ENCODE data around the gene EPHB1. TPM values are rescaled to one million over a fixed set of nuclear protein-coding genes. Genes with fewer than 3 reads are reported as not detected.

Gene EPHB1
- total RNA-seq, 1 donor from 2014 or later, result 16.3 TPM

DNA sequence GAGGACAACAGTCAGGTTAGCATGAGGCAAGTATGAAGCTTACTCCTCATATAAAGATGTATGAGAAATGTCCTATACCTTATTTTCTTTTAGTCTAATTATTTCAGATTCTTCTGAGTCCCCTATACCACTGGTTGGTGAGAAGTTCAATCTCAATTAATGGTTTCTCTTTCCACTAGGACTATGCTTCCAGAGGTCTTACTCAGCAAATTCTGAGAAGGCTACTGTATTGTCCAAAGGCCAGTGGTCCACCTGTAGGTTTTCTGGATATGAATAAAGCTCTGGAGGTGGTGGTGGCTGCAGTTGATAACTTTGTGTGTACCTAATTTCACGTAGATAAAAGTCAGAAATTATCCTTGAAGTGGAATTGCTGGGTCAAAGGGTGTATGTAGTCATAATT is 149.4 kb downstream of the EPHB1 start:
- no peak overlapping the region for H3K27ac Mint-ChIP-seq (ENCODE audit: unreplicated experiment)
- TF ChIP-seq, protein P1, sequence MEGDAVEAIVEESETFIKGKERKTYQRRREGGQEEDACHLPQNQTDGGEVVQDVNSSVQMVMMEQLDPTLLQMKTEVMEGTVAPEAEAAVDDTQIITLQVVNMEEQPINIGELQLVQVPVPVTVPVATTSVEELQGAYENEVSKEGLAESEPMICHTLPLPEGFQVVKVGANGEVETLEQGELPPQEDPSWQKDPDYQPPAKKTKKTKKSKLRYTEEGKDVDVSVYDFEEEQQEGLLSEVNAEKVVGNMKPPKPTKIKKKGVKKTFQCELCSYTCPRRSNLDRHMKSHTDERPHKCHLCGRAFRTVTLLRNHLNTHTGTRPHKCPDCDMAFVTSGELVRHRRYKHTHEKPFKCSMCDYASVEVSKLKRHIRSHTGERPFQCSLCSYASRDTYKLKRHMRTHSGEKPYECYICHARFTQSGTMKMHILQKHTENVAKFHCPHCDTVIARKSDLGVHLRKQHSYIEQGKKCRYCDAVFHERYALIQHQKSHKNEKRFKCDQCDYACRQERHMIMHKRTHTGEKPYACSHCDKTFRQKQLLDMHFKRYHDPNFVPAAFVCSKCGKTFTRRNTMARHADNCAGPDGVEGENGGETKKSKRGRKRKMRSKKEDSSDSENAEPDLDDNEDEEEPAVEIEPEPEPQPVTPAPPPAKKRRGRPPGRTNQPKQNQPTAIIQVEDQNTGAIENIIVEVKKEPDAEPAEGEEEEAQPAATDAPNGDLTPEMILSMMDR (IDR thresholded peaks at IDR 0.05; ENCODE audit: partially characterized antibody, unreplicated experiment), result no peak
- H3K9me3 Mint-ChIP-seq (ENCODE audit: unreplicated experiment), result peaks cover 3% of the 10 kb centered on the region
- H3K4me3 Mint-ChIP-seq (ENCODE audit: unreplicated experiment), result no peak overlapping the region
- no peak for DNase-seq
- peaks cover 14% of the 10 kb centered on the region for H3K36me3 Mint-ChIP-seq (ENCODE audit: unreplicated experiment)
- peaks cover 4% of the 10 kb centered on the region for H3K27me3 Mint-ChIP-seq (ENCODE audit: unreplicated experiment)
- H3K4me1 Mint-ChIP-seq (ENCODE audit: low read depth, unreplicated experiment), result no peaks in the 10 kb centered on the region

DNA sequence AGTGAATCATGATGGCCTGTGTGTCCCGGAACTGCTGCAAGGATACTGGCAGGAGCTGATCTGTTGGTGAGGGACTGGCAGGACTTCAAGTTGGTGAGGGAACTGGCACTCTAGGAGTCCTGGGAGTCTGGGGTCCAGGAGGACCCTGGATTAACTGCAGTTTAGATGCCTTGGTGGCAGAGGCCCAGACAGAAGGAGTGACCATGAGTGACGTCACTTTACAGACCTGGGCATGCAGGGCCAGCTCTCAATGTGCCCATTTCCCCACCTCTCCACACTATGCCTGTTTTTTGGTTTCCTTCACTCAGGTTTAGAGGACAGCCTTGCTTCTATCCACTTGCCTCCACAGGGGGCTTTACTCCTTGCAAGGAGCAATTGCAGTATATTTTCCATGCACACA is 154.1 kb downstream of the EPHB1 start:
- H3K27me3 Mint-ChIP-seq (ENCODE audit: unreplicated experiment), result peaks cover 3% of the 10 kb centered on the region
- no peak overlapping the region for H3K4me3 Mint-ChIP-seq (ENCODE audit: unreplicated experiment)
- no peak for DNase-seq
- H3K9me3 Mint-ChIP-seq (ENCODE audit: unreplicated experiment), result peaks cover 7% of the 10 kb centered on the region
- TF ChIP-seq, protein P1 (IDR thresholded peaks at IDR 0.05; ENCODE audit: partially characterized antibody, unreplicated experiment), result no peak
- no peaks in the 10 kb centered on the region for H3K4me1 Mint-ChIP-seq (ENCODE audit: low read depth, unreplicated experiment)
- H3K36me3 Mint-ChIP-seq (ENCODE audit: unreplicated experiment), result peaks cover 35% of the 10 kb centered on the region
- no peak overlapping the region for H3K27ac Mint-ChIP-seq (ENCODE audit: unreplicated experiment)

DNA sequence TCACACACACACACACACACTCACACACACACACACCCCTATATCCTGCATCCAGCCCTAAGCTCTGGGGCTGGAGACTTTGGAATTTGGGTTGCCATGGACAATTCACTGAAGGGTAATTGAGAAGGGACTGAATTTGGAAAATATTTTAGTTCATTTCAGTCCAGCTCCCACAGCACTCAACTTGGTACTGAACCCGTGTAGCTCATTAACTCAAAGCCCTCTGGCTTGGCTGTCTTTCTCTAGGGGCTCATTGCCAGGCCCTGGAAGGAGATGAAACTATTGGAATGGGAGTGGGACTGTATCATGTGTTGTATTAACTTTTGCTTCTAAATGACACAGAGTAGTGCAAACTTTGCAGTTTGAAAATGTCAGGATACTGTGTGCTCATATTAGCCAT is 157.3 kb downstream of the EPHB1 start:
- Mint-ChIP-seq H3K27ac (ENCODE audit: unreplicated experiment) (no peak overlapping the region), H3K4me1 (ENCODE audit: low read depth, unreplicated experiment) (no peaks in the 10 kb centered on the region), H3K9me3 (ENCODE audit: unreplicated experiment) (peaks cover 8% of the 10 kb centered on the region), H3K27me3 (ENCODE audit: unreplicated experiment) (peaks cover 2% of the 10 kb centered on the region), H3K4me3 (ENCODE audit: unreplicated experiment) (no peak overlapping the region), H3K36me3 (ENCODE audit: unreplicated experiment) (peaks cover 40% of the 10 kb centered on the region)
- TF ChIP-seq, protein P1 (IDR thresholded peaks at IDR 0.05; ENCODE audit: partially characterized antibody, unreplicated experiment), result no peak
- DNase-seq, result no peak

DNA sequence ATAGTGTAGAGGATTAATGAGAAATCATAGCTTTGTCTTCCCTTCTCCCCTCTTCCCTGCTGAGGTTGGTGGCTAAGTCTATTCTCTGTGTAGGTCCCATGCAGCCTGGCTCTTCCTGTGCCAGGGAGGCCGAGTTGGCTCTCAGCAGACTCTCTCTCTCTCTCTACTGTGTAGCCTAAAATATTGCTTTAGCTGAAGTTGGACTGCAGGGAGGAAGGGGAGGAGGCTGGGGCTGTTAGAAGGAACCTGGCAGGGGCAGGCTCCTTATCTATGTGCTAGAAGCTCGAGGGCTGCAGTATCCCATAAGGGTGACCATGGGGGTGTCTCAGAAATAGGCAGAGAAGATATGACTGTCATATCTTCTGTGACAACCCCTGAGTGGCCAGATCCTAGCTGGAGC is 160.8 kb downstream of the EPHB1 start:
- Mint-ChIP-seq H3K27ac (ENCODE audit: unreplicated experiment) (no peak overlapping the region), H3K4me3 (ENCODE audit: unreplicated experiment) (no peak overlapping the region), H3K4me1 (ENCODE audit: low read depth, unreplicated experiment) (peaks cover 1% of the 10 kb centered on the region), H3K27me3 (ENCODE audit: unreplicated experiment) (peaks cover 5% of the 10 kb centered on the region), H3K36me3 (ENCODE audit: unreplicated experiment) (peaks cover 22% of the 10 kb centered on the region), H3K9me3 (ENCODE audit: unreplicated experiment) (peaks cover 7% of the 10 kb centered on the region)
- TF ChIP-seq, protein P1 (IDR thresholded peaks at IDR 0.05; ENCODE audit: partially characterized antibody, unreplicated experiment), result no peak
- DNase-seq, result no peak

DNA sequence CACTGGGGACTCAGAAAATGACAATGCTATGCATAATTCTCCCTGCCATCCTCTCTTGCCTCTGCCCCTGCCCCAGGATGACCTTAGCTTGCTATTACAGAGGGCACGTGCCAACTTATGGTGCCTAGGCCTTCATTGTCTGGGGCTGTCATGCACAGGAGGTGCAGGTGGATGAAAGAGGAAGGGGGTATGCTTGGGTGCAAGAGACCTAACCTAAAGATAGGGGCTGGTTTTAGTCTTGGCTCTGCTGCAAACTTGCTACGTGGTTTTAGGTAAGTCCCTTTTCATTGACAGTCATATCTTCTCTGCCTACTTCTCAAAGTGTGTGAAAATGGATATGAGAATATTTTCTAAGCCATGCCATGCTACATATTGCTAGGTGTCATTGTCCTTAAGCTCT is 161.3 kb downstream of the EPHB1 start:
- peaks cover 17% of the 10 kb centered on the region for H3K36me3 Mint-ChIP-seq (ENCODE audit: unreplicated experiment)
- no peak overlapping the region for H3K4me3 Mint-ChIP-seq (ENCODE audit: unreplicated experiment)
- H3K27ac Mint-ChIP-seq (ENCODE audit: unreplicated experiment), result no peak overlapping the region
- H3K9me3 Mint-ChIP-seq (ENCODE audit: unreplicated experiment), result peaks cover 4% of the 10 kb centered on the region
- peaks cover 4% of the 10 kb centered on the region for H3K27me3 Mint-ChIP-seq (ENCODE audit: unreplicated experiment)
- no peak for DNase-seq
- TF ChIP-seq, protein P1 (IDR thresholded peaks at IDR 0.05; ENCODE audit: partially characterized antibody, unreplicated experiment), result no peak
- peaks cover 1% of the 10 kb centered on the region for H3K4me1 Mint-ChIP-seq (ENCODE audit: low read depth, unreplicated experiment)

All from glutamatergic neuron (in vitro differentiated cells).